Central memory CD8-positive, alpha-beta T cell (primary cell): ENCODE data around the gene CACNA1A.
"Not testable (repeated sequence)": the region's sequence is repeated elsewhere in the genome, so short reads cannot be mapped to it uniquely, and the experiment has no call there.

Source experiments
- ATAC-seq: fragments of 150-1000 bp; cut with Tn5 transposase; replicated peaks from 2 replicates; pipeline ENCODE4 v1.10.0; 2022; ENCODE audit warnings: mild to moderate bottlenecking, moderate FRiP score, moderate number of reproducible peaks; ENCODE audit not compliant: poor library complexity, severe bottlenecking; ENCODE audit errors: extremely low read depth
- DNase-seq, 2 donors: peaks; one replicate each; pipeline ENCODE4 v3.0.0; 2021; ENCODE audit warnings: low spot score in 2 of 2
- H3K27ac Mint-ChIP-seq: one replicate; pipeline ENCODE4 v1.8.0; 2022; ENCODE audit warnings: low read depth, mild to moderate bottlenecking, moderate library complexity, mixed read lengths
- H3K27me3 Mint-ChIP-seq: one replicate; pipeline ENCODE4 v1.8.0; 2022; ENCODE audit warnings: mixed read lengths
- H3K36me3 Mint-ChIP-seq: one replicate; pipeline ENCODE4 v1.8.0; 2022; ENCODE audit warnings: mild to moderate bottlenecking, moderate library complexity, mixed read lengths; ENCODE audit not compliant: insufficient read depth
- H3K4me1 Mint-ChIP-seq: one replicate; pipeline ENCODE4 v1.8.0; 2022; ENCODE audit warnings: mixed read lengths
- H3K4me3 Mint-ChIP-seq: one replicate; pipeline ENCODE4 v1.8.0; 2022; ENCODE audit warnings: mild to moderate bottlenecking, moderate library complexity, mixed read lengths
- H3K9me3 Mint-ChIP-seq: one replicate; pipeline ENCODE4 v1.8.0; 2022; ENCODE audit warnings: mixed read lengths

Gene CACNA1A

GRCh38 chr19:13506471-13506820 lies at the start of gene CACNA1A:
Gene CACNA1A, minus strand, starts transcription at chr19:13506479. Its CDS starts 255 bp downstream, at chr19:13506224.
- Mint-ChIP-seq H3K36me3 (no peaks in the 10 kb centered on the region), H3K4me3 (no peak within 1 kb of the TSS), H3K27me3 (peaks cover 72% of the 10 kb centered on the region), H3K4me1 (no peaks in the 10 kb centered on the region), H3K9me3 (no peaks in the 10 kb centered on the region), H3K27ac (no peak within 1 kb of the TSS)
- ATAC-seq (no peak), DNase-seq (no peak)

DNA sequence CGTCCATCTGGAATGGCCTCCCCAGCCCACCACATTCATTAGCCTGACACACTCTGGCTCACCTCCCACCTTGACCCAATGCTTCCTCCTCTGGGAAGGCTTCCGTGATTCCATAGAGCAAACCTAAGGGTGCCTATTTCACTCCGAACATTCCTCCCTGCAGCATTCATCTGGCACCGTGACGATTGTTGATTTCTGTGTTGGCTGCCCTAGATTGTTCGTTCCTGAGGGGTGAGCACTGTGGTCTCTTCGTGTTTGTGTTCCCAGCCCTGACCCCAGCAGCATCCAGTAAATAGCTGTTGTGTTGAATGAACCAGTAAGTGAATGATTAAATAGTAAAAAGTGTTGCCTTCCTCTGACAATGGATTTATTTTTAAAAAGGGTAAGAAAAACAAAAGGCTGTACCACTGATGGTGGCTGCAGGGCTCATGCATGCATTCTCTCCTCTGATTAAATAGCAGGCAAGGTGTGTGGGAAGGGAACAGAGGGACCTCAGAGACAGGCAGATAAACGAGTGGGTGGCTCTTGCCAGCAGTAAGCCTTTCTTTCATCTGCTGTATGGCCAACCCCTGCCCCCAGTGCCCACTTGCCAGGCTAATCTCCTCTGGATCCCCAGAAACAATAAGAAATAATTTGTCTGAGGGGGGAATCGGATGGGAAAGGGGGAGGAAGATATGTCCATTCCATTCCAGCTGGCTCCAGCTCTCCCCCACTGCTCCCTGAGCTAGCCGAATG lies 48.4 kb upstream of the CACNA1A start:
- DNase-seq (no peak), ATAC-seq (no peak)
- Mint-ChIP-seq H3K4me1 (no peaks in the 10 kb centered on the region), H3K4me3 (no peak overlapping the region), H3K36me3 (no peaks in the 10 kb centered on the region), H3K9me3 (no peaks in the 10 kb centered on the region), H3K27ac (no peak overlapping the region), H3K27me3 (peaks cover 65% of the 10 kb centered on the region)

- no peak overlapping the region for H3K4me3 Mint-ChIP-seq
- DNase-seq = no peak
- no peaks in the 10 kb centered on the region for H3K36me3 Mint-ChIP-seq
- H3K9me3 Mint-ChIP-seq = no peaks in the 10 kb centered on the region
- no peak for ATAC-seq
- no peak overlapping the region for H3K27ac Mint-ChIP-seq
- no peaks in the 10 kb centered on the region for H3K4me1 Mint-ChIP-seq
- H3K27me3 Mint-ChIP-seq = peaks cover 66% of the 10 kb centered on the region
These were observed 47.7 kb upstream of the CACNA1A start for GRCh38 chr19:13553880-13554400.

DNA sequence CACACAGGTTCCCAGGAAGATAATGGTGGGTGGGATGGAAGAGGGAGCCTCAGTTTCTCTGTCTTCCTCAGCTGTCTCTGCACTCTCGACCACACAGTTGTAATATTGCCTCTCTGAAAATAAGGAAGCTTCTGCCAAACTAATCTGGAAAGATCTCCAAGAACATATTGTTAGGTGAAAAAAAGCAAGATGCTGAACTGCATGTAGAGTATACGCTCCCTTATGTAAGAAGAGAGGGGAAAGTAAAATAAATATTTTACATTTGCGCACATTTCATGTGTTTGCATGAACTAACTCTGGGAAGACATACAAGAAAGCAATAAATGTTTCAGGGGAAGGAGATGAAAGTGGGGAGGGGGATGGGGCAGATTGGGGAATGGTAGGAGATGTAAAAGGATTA lies 41.9 kb upstream of the CACNA1A start:
- Mint-ChIP-seq H3K27me3 (peaks cover 59% of the 10 kb centered on the region), H3K36me3 (no peaks in the 10 kb centered on the region), H3K4me1 (no peaks in the 10 kb centered on the region), H3K27ac (no peak overlapping the region), H3K4me3 (no peak overlapping the region), H3K9me3 (no peaks in the 10 kb centered on the region)
- ATAC-seq (no peak), DNase-seq (no peak)

GRCh38 chr19:13547102-13547501 lies 40.8 kb upstream of the CACNA1A start:
- no peak for ATAC-seq
- no peak overlapping the region for H3K27ac Mint-ChIP-seq

DNA sequence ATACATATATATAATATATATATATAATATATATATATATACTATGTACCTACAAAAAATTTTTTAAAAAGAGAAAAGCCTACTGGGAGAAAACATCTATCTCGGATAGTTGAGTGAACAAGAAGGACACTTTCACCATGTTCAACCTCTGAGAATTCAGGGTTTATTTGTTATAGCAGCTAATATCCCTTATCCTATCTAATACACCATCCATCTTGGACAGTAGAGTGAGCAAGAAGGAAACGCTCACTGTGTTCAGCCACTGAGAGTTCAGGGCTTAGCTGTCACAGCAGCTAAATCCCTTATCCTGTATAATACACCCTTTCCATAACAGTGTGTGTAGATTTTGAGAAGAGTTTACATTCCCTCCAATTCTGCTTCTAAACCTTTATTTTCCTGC lies 38.1 kb upstream of the CACNA1A start:
- Mint-ChIP-seq H3K4me1 (no peaks in the 10 kb centered on the region), H3K27me3 (peaks cover 55% of the 10 kb centered on the region), H3K36me3 (no peaks in the 10 kb centered on the region), H3K9me3 (no peaks in the 10 kb centered on the region), H3K27ac (no peak overlapping the region), H3K4me3 (no peak overlapping the region)
- DNase-seq (no peak), ATAC-seq (no peak)

More at GRCh38 chr19:13547102-13547501, 40.8 kb upstream of the CACNA1A start:
- Mint-ChIP-seq H3K4me3 (no peak overlapping the region), H3K27me3 (peaks cover 59% of the 10 kb centered on the region), H3K36me3 (no peaks in the 10 kb centered on the region), H3K4me1 (no peaks in the 10 kb centered on the region), H3K9me3 (no peaks in the 10 kb centered on the region)
- DNase-seq = no peak

DNA sequence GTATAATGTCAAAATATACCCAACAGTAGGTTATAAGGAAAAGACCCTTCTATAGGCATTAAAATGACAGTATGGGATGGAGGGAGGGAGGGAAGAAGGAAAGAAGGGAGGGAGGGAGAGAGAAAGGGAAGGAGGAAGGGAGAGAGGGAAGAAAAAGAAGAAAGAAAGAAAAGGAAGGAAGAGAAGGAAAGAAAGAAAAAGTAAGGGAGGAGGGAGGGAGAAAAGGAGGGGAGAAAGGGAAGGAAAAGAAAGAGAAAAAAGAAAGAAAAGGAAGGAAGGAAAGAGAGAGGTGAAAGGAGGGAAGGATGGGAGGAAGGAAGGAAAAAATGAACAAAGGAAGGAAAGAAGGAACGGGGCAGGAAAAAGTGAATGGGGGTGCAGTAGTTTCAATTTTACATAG lies 35.3 kb upstream of the CACNA1A start:
- Mint-ChIP-seq H3K9me3 (no peaks in the 10 kb centered on the region), H3K36me3 (no peaks in the 10 kb centered on the region), H3K27ac (no peak overlapping the region), H3K4me1 (peaks cover 8% of the 10 kb centered on the region), H3K27me3 (peaks cover 55% of the 10 kb centered on the region), H3K4me3 (no peak overlapping the region)
- DNase-seq = no peak
- no peak for ATAC-seq

DNA sequence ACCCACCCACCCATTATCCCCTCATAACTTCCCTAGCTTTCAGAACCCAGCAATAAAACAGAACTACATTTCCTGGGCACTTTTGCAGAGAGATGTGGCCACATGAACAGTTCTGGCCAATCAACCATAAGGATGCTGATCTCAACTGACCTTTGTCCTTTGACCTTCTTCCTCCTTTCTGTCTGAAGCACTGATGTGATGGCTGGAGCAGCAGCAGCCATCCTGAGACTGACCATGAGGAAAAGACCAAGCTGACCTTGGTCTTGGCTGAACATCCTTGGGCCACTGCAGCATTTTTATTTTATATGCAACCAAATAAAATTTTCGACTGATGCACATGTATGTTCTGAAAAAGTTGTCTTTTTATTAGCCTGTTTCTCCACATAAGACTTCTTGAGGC lies 33.1 kb upstream of the CACNA1A start:
- no peaks in the 10 kb centered on the region for H3K36me3 Mint-ChIP-seq
- ATAC-seq = no peak
- DNase-seq = no peak
- no peak overlapping the region for H3K27ac Mint-ChIP-seq
- H3K9me3 Mint-ChIP-seq = no peaks in the 10 kb centered on the region
- peaks cover 8% of the 10 kb centered on the region for H3K4me1 Mint-ChIP-seq
- peaks cover 65% of the 10 kb centered on the region for H3K27me3 Mint-ChIP-seq
- no peak overlapping the region for H3K4me3 Mint-ChIP-seq

- DNase-seq = no peak
- Mint-ChIP-seq H3K9me3 (no peaks in the 10 kb centered on the region), H3K4me3 (no peak overlapping the region), H3K27ac (no peak overlapping the region), H3K36me3 (no peaks in the 10 kb centered on the region), H3K27me3 (peaks cover 67% of the 10 kb centered on the region), H3K4me1 (peaks cover 8% of the 10 kb centered on the region)
- no peak for ATAC-seq
These were observed 32.4 kb upstream of the CACNA1A start for GRCh38 chr19:13538601-13539253.

DNA sequence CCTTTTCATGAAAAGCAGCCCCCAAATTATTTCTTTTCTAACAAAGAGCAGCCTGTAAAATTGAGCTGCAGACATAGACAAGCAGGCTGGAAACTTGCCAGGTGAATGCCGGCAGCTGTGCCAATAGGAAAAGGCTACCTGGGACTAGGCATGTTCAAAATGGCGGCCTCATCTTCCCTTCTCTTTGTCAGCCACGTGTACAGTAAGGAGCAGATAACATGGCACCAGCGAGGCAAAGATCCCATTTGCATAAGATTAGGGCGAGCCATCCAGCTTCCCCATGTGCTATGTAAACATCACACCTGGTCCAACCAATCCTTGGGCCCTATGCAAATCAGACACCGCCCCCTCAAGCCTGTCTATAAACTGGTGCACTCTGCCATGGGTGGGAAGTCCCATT lies 31.2 kb upstream of the CACNA1A start:
- Mint-ChIP-seq H3K9me3 (no peaks in the 10 kb centered on the region), H3K27me3 (peaks cover 55% of the 10 kb centered on the region), H3K4me3 (no peak overlapping the region), H3K27ac (no peak overlapping the region), H3K4me1 (peaks cover 8% of the 10 kb centered on the region), H3K36me3 (no peaks in the 10 kb centered on the region)
- DNase-seq = no peak
- no peak for ATAC-seq

GRCh38 chr19:13530720-13531119 lies 24.4 kb upstream of the CACNA1A start:
- Mint-ChIP-seq H3K4me3 (no peak overlapping the region), H3K27ac (no peak overlapping the region), H3K4me1 (no peaks in the 10 kb centered on the region), H3K36me3 (no peaks in the 10 kb centered on the region), H3K27me3 (peaks cover 59% of the 10 kb centered on the region), H3K9me3 (peaks cover 6% of the 10 kb centered on the region)
- DNase-seq = no peak
- ATAC-seq = no peak

DNA sequence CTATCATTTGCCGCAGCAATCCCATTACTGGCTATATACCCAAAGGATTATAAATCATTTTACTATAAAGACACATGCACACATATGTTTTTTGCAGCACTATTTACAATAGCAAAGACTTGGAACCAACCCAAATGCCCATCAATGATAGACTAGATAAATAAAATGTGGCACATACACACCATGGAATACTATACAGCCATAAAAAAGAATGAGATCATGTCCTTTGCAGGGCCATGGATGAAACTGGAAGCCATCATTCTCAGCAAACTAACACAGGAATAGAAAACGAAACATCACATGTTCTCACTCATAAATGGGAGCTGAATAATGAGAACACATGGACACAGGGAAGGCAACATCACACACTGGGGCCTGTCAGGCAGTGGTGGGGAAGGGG lies 23.4 kb upstream of the CACNA1A start:
- not testable (repeated sequence) for H3K9me3 Mint-ChIP-seq, H3K36me3 Mint-ChIP-seq, DNase-seq, H3K4me1 Mint-ChIP-seq, ATAC-seq, H3K27ac Mint-ChIP-seq, H3K4me3 Mint-ChIP-seq
- H3K27me3 Mint-ChIP-seq = peaks cover 64% of the 10 kb centered on the region

GRCh38 chr19:13526552-13526951 lies 20.3 kb upstream of the CACNA1A start:
- DNase-seq (no peak), ATAC-seq (no peak)
- peaks cover 77% of the 10 kb centered on the region for H3K27me3 Mint-ChIP-seq
- H3K4me3 Mint-ChIP-seq = no peak overlapping the region
- no peaks in the 10 kb centered on the region for H3K36me3 Mint-ChIP-seq
- no peak overlapping the region for H3K27ac Mint-ChIP-seq
- no peaks in the 10 kb centered on the region for H3K4me1 Mint-ChIP-seq
- peaks cover 9% of the 10 kb centered on the region for H3K9me3 Mint-ChIP-seq
